Activated B cell treated with CpG ODN at 0.5 μM for 24 hours (primary cell): ENCODE results near the gene L3MBTL4. TPM values are rescaled to one million over a fixed set of nuclear protein-coding genes. Genes with fewer than 3 reads are reported as not detected.

Experiments used
- ATAC-seq: fragments of 200-7000 bp; cut with Tn5 transposase; one replicate; pipeline ENCODE4 v1.10.0; 2021; ENCODE audit warnings: low read depth, mild to moderate bottlenecking, moderate library complexity
- CTCF ChIA-PET: fragments of 350-600 bp; sonication (Branson Sonifier 250); formaldehyde crosslinking; loops from one replicate; lab custom pipeline; 2021; ENCODE audit warnings: antibody characterized with exemption; lab: Charles Lee
- POLR2A ChIA-PET: fragments of 350-600 bp; sonication (Branson Sonifier 250); formaldehyde crosslinking; loops from one replicate; lab custom pipeline; 2021; ENCODE audit warnings: antibody characterized with exemption; lab: Charles Lee
- DNase-seq: peaks from one replicate; pipeline ENCODE4 v3.0.0; 2022
- H3K27ac Mint-ChIP-seq: one replicate; pipeline ENCODE4 v1.8.0; 2020; ENCODE audit warnings: mixed read lengths
- H3K27me3 Mint-ChIP-seq: one replicate; pipeline ENCODE4 v1.8.0; 2021; ENCODE audit warnings: mixed read lengths
- H3K36me3 Mint-ChIP-seq: one replicate; pipeline ENCODE4 v1.8.0; 2021; ENCODE audit warnings: low read depth, mixed read lengths
- H3K4me1 Mint-ChIP-seq: one replicate; pipeline ENCODE4 v1.8.0; 2021; ENCODE audit warnings: mixed read lengths
- H3K4me3 Mint-ChIP-seq: one replicate; pipeline ENCODE4 v1.8.0; 2020; ENCODE audit warnings: mild to moderate bottlenecking, mixed read lengths
- H3K9me3 Mint-ChIP-seq: one replicate; pipeline ENCODE4 v1.8.0; 2020; ENCODE audit warnings: mixed read lengths
- intact Hi-C: fragments of 100-400 bp; cut with micrococcal nuclease; formaldehyde crosslinking; loops from one replicate; pipeline ENCODE4 v1.15.1; 2024
- total RNA-seq: library from RNA; stranded (reverse); gene quantifications from 2 replicates; pipeline ENCODE4 v1.2.3, GENCODE V29; 2022
- TF ChIP-seq, protein P1 (sequence below): fragments of 200-600 bp; IDR thresholded peaks from one replicate; pipeline ENCODE4 v1.8.0; 2022; ENCODE audit warnings: antibody characterized with exemption, mild to moderate bottlenecking

The L3MBTL4 gene
- total RNA-seq, 1 donor from 2014 or later, result 12.3 TPM

DNA sequence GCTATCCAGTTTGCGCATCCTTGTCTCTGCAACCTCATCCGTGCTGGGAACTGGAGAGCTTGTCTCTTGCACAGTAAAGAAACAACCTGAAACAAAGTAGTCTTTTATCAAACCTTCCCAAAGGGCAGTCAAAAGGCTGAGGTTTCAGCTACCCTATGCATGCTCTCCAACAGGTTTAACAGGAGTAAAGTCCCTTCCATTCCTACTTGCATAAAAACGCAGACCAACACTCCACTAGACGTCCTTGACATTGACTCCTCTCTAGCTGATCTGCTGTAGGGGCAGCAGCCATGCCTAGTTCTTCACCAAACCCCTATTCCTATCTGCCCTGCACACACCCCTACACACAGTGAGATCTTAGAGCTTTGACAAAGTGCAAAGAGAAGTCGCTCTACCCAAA is 41.5 kb downstream of the L3MBTL4 start:
- TF ChIP-seq, protein P1, sequence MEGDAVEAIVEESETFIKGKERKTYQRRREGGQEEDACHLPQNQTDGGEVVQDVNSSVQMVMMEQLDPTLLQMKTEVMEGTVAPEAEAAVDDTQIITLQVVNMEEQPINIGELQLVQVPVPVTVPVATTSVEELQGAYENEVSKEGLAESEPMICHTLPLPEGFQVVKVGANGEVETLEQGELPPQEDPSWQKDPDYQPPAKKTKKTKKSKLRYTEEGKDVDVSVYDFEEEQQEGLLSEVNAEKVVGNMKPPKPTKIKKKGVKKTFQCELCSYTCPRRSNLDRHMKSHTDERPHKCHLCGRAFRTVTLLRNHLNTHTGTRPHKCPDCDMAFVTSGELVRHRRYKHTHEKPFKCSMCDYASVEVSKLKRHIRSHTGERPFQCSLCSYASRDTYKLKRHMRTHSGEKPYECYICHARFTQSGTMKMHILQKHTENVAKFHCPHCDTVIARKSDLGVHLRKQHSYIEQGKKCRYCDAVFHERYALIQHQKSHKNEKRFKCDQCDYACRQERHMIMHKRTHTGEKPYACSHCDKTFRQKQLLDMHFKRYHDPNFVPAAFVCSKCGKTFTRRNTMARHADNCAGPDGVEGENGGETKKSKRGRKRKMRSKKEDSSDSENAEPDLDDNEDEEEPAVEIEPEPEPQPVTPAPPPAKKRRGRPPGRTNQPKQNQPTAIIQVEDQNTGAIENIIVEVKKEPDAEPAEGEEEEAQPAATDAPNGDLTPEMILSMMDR, result no peak
- intact Hi-C loops, result no loop called here
- no peak for ATAC-seq

DNA sequence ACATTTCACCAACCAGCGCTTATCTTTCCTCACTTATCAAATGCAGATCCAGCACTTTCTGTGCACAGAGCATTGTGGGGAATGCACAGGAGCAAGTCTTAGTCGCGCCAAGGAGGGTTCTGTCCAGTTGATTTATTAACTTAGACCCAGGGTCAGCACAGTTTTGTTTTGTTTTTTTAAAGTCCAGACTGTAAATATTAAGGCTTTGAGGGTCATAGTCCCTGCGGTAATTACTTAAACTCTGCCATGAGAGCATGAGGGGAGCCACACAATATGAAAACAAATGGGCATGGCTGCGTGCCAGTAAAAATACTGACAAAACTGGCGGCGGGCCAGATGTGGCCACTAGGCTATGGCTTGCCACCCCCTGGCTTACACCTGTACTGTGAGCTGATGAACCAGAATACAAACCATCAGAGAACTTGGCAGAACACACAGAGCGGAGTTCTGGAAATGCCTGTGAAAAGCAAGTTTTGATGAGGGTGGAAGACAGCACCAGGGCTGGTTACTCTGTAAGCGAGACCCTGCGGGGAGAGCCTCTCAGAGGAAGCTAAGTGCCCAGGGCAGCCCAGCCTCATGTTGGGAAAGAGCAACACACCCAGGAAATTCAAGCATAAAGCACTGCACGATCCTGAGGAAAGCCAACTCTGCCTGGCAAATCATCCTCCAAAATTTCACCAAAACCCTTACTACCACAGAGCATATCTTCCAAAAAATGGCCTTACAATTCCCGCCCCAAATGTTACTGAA is 43.6 kb downstream of the L3MBTL4 start:
- TF ChIP-seq, protein P1, result no peak

More for the DNA sequence above, 41.5 kb downstream of the L3MBTL4 start:
- no peaks in the 10 kb centered on the region for H3K36me3 Mint-ChIP-seq
- peaks cover 9% of the 10 kb centered on the region for H3K9me3 Mint-ChIP-seq
- H3K27ac Mint-ChIP-seq, result no peak overlapping the region
- ChIA-PET POLR2A (no interaction called here), CTCF (interaction anchor here (0.7 kb wide), 1 partner anchor 46 kb away, joined by 3 read pairs; no protein-coding TSS in a partner anchor)
- H3K27me3 Mint-ChIP-seq, result no peaks in the 10 kb centered on the region
- no peak for DNase-seq
- no peak overlapping the region for H3K4me3 Mint-ChIP-seq
- peaks cover 4% of the 10 kb centered on the region for H3K4me1 Mint-ChIP-seq

DNA sequence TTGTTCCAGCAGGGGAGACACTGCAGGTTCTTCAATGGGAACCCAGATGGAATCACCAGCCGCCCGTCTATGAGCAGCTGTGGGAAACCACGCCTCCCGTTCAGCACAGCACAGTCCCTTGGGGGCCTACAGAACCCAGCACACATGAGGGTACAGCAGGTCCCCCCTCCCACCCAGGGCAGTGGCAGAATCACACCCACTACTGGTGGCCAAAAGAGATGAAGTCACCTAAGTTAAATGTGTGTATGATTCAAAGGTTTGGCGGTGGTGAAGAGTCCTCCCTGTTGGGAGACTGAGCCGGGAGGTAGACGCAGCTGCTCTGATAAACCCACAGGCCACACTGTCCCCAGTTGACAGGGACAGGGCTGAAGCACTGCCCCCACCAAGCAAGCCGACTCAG is 44.3 kb downstream of the L3MBTL4 start:
- peaks cover 4% of the 10 kb centered on the region for H3K4me1 Mint-ChIP-seq
- H3K9me3 Mint-ChIP-seq, result peaks cover 6% of the 10 kb centered on the region
- H3K27ac Mint-ChIP-seq, result no peak overlapping the region
- POLR2A ChIA-PET, result no interaction called here
- CTCF ChIA-PET, result no interaction called here
- H3K27me3 Mint-ChIP-seq, result no peaks in the 10 kb centered on the region
- DNase-seq (no peak), ATAC-seq (no peak)
- TF ChIP-seq, protein P1, result no peak
- no peak overlapping the region for H3K4me3 Mint-ChIP-seq
- intact Hi-C loops, result no loop called here
- H3K36me3 Mint-ChIP-seq, result no peaks in the 10 kb centered on the region

More for the DNA sequence above, 43.6 kb downstream of the L3MBTL4 start:
- ATAC-seq, result no peak
- no peak for DNase-seq
- H3K27ac Mint-ChIP-seq, result no peak overlapping the region
- no peaks in the 10 kb centered on the region for H3K27me3 Mint-ChIP-seq
- ChIA-PET POLR2A (no interaction called here), CTCF (no interaction called here)
- H3K9me3 Mint-ChIP-seq, result peaks cover 6% of the 10 kb centered on the region
- H3K4me3 Mint-ChIP-seq, result no peak overlapping the region
- intact Hi-C loops, result no loop called here
- no peaks in the 10 kb centered on the region for H3K36me3 Mint-ChIP-seq
- peaks cover 4% of the 10 kb centered on the region for H3K4me1 Mint-ChIP-seq

DNA sequence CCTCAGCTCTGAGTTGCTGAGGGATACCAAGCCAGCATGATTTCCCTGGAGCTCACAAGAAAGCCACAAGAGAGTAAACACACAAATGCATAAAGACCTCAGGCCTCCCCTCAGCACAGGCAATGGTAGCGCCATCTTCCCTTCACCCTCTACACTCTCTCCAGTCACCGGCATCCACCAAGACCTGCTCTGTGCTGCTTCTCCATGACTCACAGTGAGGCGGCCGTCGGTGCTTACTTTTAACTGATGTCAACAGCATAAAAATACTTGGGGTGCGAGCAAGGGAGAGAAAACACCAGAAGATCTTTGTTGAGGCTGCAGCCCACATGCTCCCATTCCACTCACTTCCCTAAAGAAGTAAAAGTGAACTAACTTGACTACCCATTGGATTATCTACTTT is 46.7 kb downstream of the L3MBTL4 start:
- Mint-ChIP-seq H3K27ac (no peak overlapping the region), H3K27me3 (no peaks in the 10 kb centered on the region), H3K4me3 (no peak overlapping the region), H3K36me3 (no peaks in the 10 kb centered on the region), H3K9me3 (peaks cover 6% of the 10 kb centered on the region), H3K4me1 (peaks cover 9% of the 10 kb centered on the region)
- intact Hi-C loops, result no loop called here
- CTCF ChIA-PET, result no interaction called here
- TF ChIP-seq, protein P1, result no peak
- no peak for ATAC-seq
- POLR2A ChIA-PET, result no interaction called here
- no peak for DNase-seq

DNA sequence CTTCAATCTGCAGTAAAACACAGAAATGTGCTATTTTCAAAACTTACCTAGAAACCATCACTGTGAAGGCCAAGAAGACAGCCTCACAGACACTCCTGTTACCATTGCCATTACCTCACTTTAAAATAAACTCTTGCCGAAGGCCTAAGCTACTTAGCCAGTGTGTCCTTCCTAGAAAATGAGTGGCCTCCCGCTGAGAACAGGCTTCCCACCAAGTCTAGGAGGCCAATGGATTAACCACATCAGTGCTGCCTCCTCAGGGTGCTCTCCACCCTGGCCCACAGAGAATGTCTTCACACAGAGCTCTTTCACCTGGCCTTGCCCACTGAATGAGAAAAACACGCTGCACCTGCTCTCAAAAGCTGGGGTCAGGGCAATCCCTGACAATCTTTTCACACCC is 47.5 kb downstream of the L3MBTL4 start:
- Mint-ChIP-seq H3K4me1 (peaks cover 9% of the 10 kb centered on the region), H3K36me3 (no peaks in the 10 kb centered on the region), H3K27me3 (no peaks in the 10 kb centered on the region), H3K4me3 (no peak overlapping the region), H3K9me3 (peaks cover 2% of the 10 kb centered on the region), H3K27ac (no peak overlapping the region)
- ChIA-PET POLR2A (no interaction called here), CTCF (no interaction called here)
- no peak for ATAC-seq
- TF ChIP-seq, protein P1, result no peak
- no peak for DNase-seq
- intact Hi-C loops, result no loop called here
